GM19240 (cell line): ENCODE results near the gene MYLK4.
A peak's percentile ranks its signal among the peaks of the same experiment; 100 is the strongest.

ENCODE experiments used
- DNase-seq: peaks from one replicate; pipeline ENCODE4 v3.0.0; 2011; ENCODE audit warnings: low spot score; ENCODE audit not compliant: insufficient read length

MYLK4 gene

GRCh38 chr6:2734488-2735166 is 16.1 kb downstream of the MYLK4 start:
- DNase-seq: no peak

GRCh38 chr6:2733736-2734480 is 16.8 kb downstream of the MYLK4 start:
- no peak for DNase-seq

GRCh38 chr6:2733324-2733723 is 17.4 kb downstream of the MYLK4 start:
- peak; percentile 35 for DNase-seq

- no peak for DNase-seq
These were observed 18.1 kb downstream of the MYLK4 start for GRCh38 chr6:2732503-2733089.

GRCh38 chr6:2731281-2731909 is 19.3 kb downstream of the MYLK4 start:
- no peak for DNase-seq

- no peak for DNase-seq
These were observed 20.2 kb downstream of the MYLK4 start for GRCh38 chr6:2730353-2731107.

GRCh38 chr6:2729921-2730320 is 20.8 kb downstream of the MYLK4 start:
- no peak for DNase-seq

- no peak for DNase-seq
These were observed 24.6 kb downstream of the MYLK4 start for GRCh38 chr6:2725999-2726567.

- no peak for DNase-seq
These were observed 25.2 kb downstream of the MYLK4 start for GRCh38 chr6:2725364-2725988.

GRCh38 chr6:2721219-2721618 is 29.5 kb downstream of the MYLK4 start:
- no peak for DNase-seq

- no peak for DNase-seq
These were observed 31.6 kb downstream of the MYLK4 start for GRCh38 chr6:2719093-2719455.

GRCh38 chr6:2718334-2719092 is 32.2 kb downstream of the MYLK4 start:
- DNase-seq: no peak

- DNase-seq: no peak
These were observed 33.6 kb downstream of the MYLK4 start for GRCh38 chr6:2716936-2717700.

- no peak for DNase-seq
These were observed 35.0 kb downstream of the MYLK4 start for GRCh38 chr6:2715737-2716136.

- no peak for DNase-seq
These were observed 36.4 kb downstream of the MYLK4 start for GRCh38 chr6:2714111-2714895.

- DNase-seq: no peak
These were observed 37.1 kb downstream of the MYLK4 start for GRCh38 chr6:2713473-2714110.

- no peak for DNase-seq
These were observed 38.6 kb downstream of the MYLK4 start for GRCh38 chr6:2712102-2712501.

GRCh38 chr6:2710412-2710811 is 40.3 kb downstream of the MYLK4 start:
- DNase-seq: no peak
